IMR-90 (cell line): ENCODE results near the gene DMXL1. TPM values are rescaled to one million over a fixed set of nuclear protein-coding genes. Genes with fewer than 3 reads are reported as not detected.

Source experiments
- ATAC-seq: fragments of 200-7000 bp; cut with Tn5 transposase; 2 replicates; pipeline ENCODE4 v1.9.1; 2020; ENCODE audit warnings: low read depth, mild to moderate bottlenecking, moderate library complexity
- BruUV-seq: library from RNA; stranded (reverse); fragments of 400-500 nt; replicated peaks from 2 replicates; lab custom pipeline; 2021; lab: Mats Ljungman, UMichigan
- CTCF ChIA-PET: fragments of 300-600 bp; formaldehyde crosslinking; extraction: SDS; loops from one replicate; lab custom pipeline; 2021; ENCODE audit warnings: antibody characterized with exemption; lab: Yijun Ruan, JAX
- POLR2A ChIA-PET: fragments of 300-600 bp; sonication (Branson Sonifier 250); formaldehyde crosslinking; loops from one replicate; lab custom pipeline; 2022; ENCODE audit warnings: antibody characterized with exemption; ENCODE audit not compliant: unreplicated experiment; lab: Charles Lee
- DNase-seq: peaks from one replicate; pipeline ENCODE4 v3.0.0; 2013
- H2AFZ ChIP-seq: replicated peaks from 2 replicates; pipeline ENCODE3; 2013; ENCODE audit warnings: low read length, mild to moderate bottlenecking; ENCODE audit not compliant: poor library complexity
- H2AK5ac ChIP-seq: 2 replicates; pipeline ENCODE4 v1.6.1; 2013; ENCODE audit warnings: low read depth, low read length, inconsistent platforms
- H2AK9ac ChIP-seq: replicated peaks from 2 replicates; pipeline ENCODE3; 2013; ENCODE audit warnings: mild to moderate bottlenecking, low read depth, low read length, moderate library complexity; ENCODE audit not compliant: poor library complexity
- H2BK120ac ChIP-seq: 2 replicates; pipeline ENCODE4 v1.6.1; 2013; ENCODE audit warnings: low read depth, low read length, inconsistent platforms
- H2BK15ac ChIP-seq: 3 replicates; pipeline ENCODE4 v1.6.1; 2013; ENCODE audit warnings: low read depth, low read length, inconsistent platforms
- H2BK20ac ChIP-seq: 2 replicates; pipeline ENCODE4 v1.6.1; 2013; ENCODE audit warnings: low read depth, mild to moderate bottlenecking, inconsistent platforms, low read length, moderate library complexity
- H2BK5ac ChIP-seq: 2 replicates; pipeline ENCODE4 v1.6.1; 2013; ENCODE audit warnings: mild to moderate bottlenecking, low read depth, low read length, inconsistent platforms; ENCODE audit not compliant: poor library complexity, severe bottlenecking
- H3K14ac ChIP-seq: replicated peaks from 2 replicates; pipeline ENCODE4 v1.6.1; 2013; ENCODE audit warnings: low read depth, low read length, inconsistent platforms
- H3K18ac ChIP-seq: 2 replicates; pipeline ENCODE4 v1.6.1; 2013; ENCODE audit warnings: low read depth, low read length, control low read depth
- H3K23ac ChIP-seq: 2 replicates; pipeline ENCODE4 v1.6.1; 2013; ENCODE audit warnings: low read depth, low read length, inconsistent platforms
- H3K27ac ChIP-seq: 2 replicates; pipeline ENCODE4 v1.5.1; 2013; ENCODE audit warnings: mild to moderate bottlenecking, control low read depth, low read length; ENCODE audit not compliant: insufficient read depth
- H3K27me3 ChIP-seq: 2 replicates; pipeline ENCODE4 v1.6.1; 2013; ENCODE audit warnings: low read length; ENCODE audit not compliant: control insufficient read depth, insufficient read depth
- H3K36me3 ChIP-seq: 2 replicates; pipeline ENCODE4 v1.6.1; 2013; ENCODE audit warnings: low read length, mixed read lengths; ENCODE audit not compliant: control insufficient read depth, insufficient read depth
- H3K4ac ChIP-seq: 2 replicates; pipeline ENCODE4 v1.6.1; 2013; ENCODE audit warnings: low read depth, low read length, inconsistent platforms
- H3K4me1 ChIP-seq: 2 replicates; pipeline ENCODE4 v1.6.1; 2013; ENCODE audit warnings: low read length, mixed read lengths; ENCODE audit not compliant: control insufficient read depth, insufficient read depth
- H3K4me2 ChIP-seq: 2 replicates; pipeline ENCODE4 v1.6.1; 2013; ENCODE audit warnings: low read depth, mild to moderate bottlenecking, control low read depth, low read length, moderate library complexity
- H3K4me3 ChIP-seq: 2 replicates; pipeline ENCODE4 v1.5.1; 2013; ENCODE audit warnings: low read depth, mild to moderate bottlenecking, control low read depth, low read length, moderate library complexity; ENCODE audit not compliant: insufficient read depth
- H3K56ac ChIP-seq: 2 replicates; pipeline ENCODE4 v1.6.1; 2013; ENCODE audit warnings: low read length, inconsistent platforms; ENCODE audit not compliant: insufficient read depth; ENCODE audit errors: extremely low read depth
- H3K79me1 ChIP-seq, 2 experiments: 2 replicates each; pipeline ENCODE4 v1.6.1; 2013; ENCODE audit warnings: low read length in 2 of 2, inconsistent platforms in 1 of 2, low read depth in 1 of 2
- H3K9ac ChIP-seq: 2 replicates; pipeline ENCODE4 v1.6.1; 2013; ENCODE audit warnings: low read depth, low read length, control low read depth
- H3K9me1 ChIP-seq: 2 replicates; pipeline ENCODE4 v1.6.1; 2013; ENCODE audit warnings: low read length, inconsistent platforms; ENCODE audit not compliant: insufficient read depth
- H3K9me3 ChIP-seq: 2 replicates; pipeline ENCODE4 v1.6.1; 2013; ENCODE audit warnings: low read length; ENCODE audit not compliant: control insufficient read depth, insufficient read depth
- H4K20me1 ChIP-seq: 2 replicates; pipeline ENCODE4 v1.6.1; 2013; ENCODE audit warnings: low read length, inconsistent platforms; ENCODE audit not compliant: insufficient read depth
- H4K5ac ChIP-seq: 2 replicates; pipeline ENCODE4 v1.6.1; 2013; ENCODE audit warnings: mild to moderate bottlenecking, low read depth, low read length, control low read depth
- H4K8ac ChIP-seq, 2 experiments: 2 replicates each; pipeline ENCODE4 v1.6.1; 2013; ENCODE audit warnings: low read depth in 2 of 2, low read length in 2 of 2, control low read depth in 1 of 2, inconsistent platforms in 1 of 2
- H4K91ac ChIP-seq: 2 replicates; pipeline ENCODE4 v1.6.1; 2013; ENCODE audit warnings: low read depth, low read length, inconsistent platforms; ENCODE audit not compliant: insufficient read depth
- ELK1 ChIP-seq: fragments of 150-350 bp; IDR thresholded peaks from 2 replicates; pipeline ENCODE4 v1.6.1; 2016; ENCODE audit warnings: low read depth, mild to moderate bottlenecking, low read length, moderate library complexity, borderline replicate concordance
- USF2 ChIP-seq: fragments of 150-350 bp; IDR thresholded peaks from 2 replicates; pipeline ENCODE4 v1.6.1; 2017; ENCODE audit warnings: mild to moderate bottlenecking, antibody characterized with exemption, low read length, low read depth
- whole genome bisulfite sequencing, 2 experiments: methylation state at CpG; one replicate each; pipeline versions ENCODE4 v1.1.5 to v1.1.7; 2013; ENCODE audit warnings: missing lambda C conversion rate in 2 of 2; ENCODE audit not compliant: insufficient read length in 1 of 2; ENCODE audit errors: extremely low coverage in 2 of 2; 5-methylcytosine and 5-hydroxymethylcytosine counted together
- dilution Hi-C: fragments of 300-500 bp; cut with HindIII; formaldehyde crosslinking; loops from one replicate; pipeline ENCODE4 v1.14.3; 2018; ENCODE audit warnings: low sequenced_read_pairs; ENCODE audit not compliant: unreplicated experiment
- in situ Hi-C: fragments of 300-500 bp; cut with MboI; formaldehyde crosslinking; loops from 3 replicates; pipeline ENCODE4 v1.14.3; 2019; ENCODE audit warnings: low sequenced_read_pairs, inconsistent platforms, mixed read lengths
- intact Hi-C: fragments of 100-400 bp; cut with micrococcal nuclease; formaldehyde crosslinking; loops from 2 replicates; pipeline ENCODE4 v1.10.0; 2022
- polyA plus RNA-seq, 3 experiments: library from polyadenylated mRNA; depleted of rRNA; stranded (reverse); fragments of >200 nt; gene quantifications; 2 replicates each; pipeline ENCODE4 v1.2.3, GENCODE V29; 2012; ENCODE audit warnings: low replicate concordance in 1 of 3
- total RNA-seq: library from RNA; depleted of rRNA; stranded (reverse); fragments of >200 nt; gene quantifications from 2 replicates; pipeline ENCODE4 v1.2.3, GENCODE V29; 2012

The DMXL1 gene
- total and polyA plus RNA-seq, 2 of the 4 experiments (the other 2 are of a cell fraction): 8.1 to 21.5 TPM

GRCh38 chr5:119123280-119123679 lies 52.4 kb downstream of the DMXL1 start:
- Histone ChIP-seq H2AK9ac (no peak overlapping the region), H2BK120ac (no peak overlapping the region), H3K18ac (no peak overlapping the region), H2BK5ac (no peak overlapping the region), H2BK20ac (no peak overlapping the region), H4K20me1 (no peaks in the 10 kb centered on the region), H2BK15ac (no peak overlapping the region), H3K4me3 (no peak overlapping the region), H3K56ac (no peak overlapping the region), H3K4ac (no peak overlapping the region), H3K4me2 (no peak overlapping the region), H4K8ac (no peak overlapping the region), H4K5ac (no peak overlapping the region), H4K91ac (no peak overlapping the region), H3K27me3 (no peaks in the 10 kb centered on the region), H3K23ac (no peak overlapping the region), H3K79me1 (no peaks in the 10 kb centered on the region), H3K27ac (no peak overlapping the region), H3K9me3 (no peaks in the 10 kb centered on the region), H2AFZ (no peak overlapping the region), H3K14ac (no peak overlapping the region), H3K9me1 (no peaks in the 10 kb centered on the region), H3K36me3 (peaks cover 6% of the 10 kb centered on the region), H3K9ac (no peak overlapping the region), H2AK5ac (no peak overlapping the region), H3K4me1 (no peaks in the 10 kb centered on the region)
- no TSS peak for BruUV-seq
- ChIA-PET POLR2A (no interaction called here), CTCF (no interaction called here)
- in situ Hi-C loops (no loop called here), intact Hi-C loops (no loop called here), dilution Hi-C loops (no loop called here)
- no CpG with 5 or more reads among the region's 2 CpGs for WGBS, 2 experiments
- ATAC-seq (no peak), DNase-seq (no peak)
- no peak for TF ChIP-seq USF2
- no peak for TF ChIP-seq ELK1
